ENCODE data around the gene CD3D. TPM values are rescaled to one million over a fixed set of nuclear protein-coding genes. Genes with fewer than 3 reads are reported as not detected.

The CD3D gene
- total RNA-seq, 1 donor from 2014 or later, result 381 TPM

DNA sequence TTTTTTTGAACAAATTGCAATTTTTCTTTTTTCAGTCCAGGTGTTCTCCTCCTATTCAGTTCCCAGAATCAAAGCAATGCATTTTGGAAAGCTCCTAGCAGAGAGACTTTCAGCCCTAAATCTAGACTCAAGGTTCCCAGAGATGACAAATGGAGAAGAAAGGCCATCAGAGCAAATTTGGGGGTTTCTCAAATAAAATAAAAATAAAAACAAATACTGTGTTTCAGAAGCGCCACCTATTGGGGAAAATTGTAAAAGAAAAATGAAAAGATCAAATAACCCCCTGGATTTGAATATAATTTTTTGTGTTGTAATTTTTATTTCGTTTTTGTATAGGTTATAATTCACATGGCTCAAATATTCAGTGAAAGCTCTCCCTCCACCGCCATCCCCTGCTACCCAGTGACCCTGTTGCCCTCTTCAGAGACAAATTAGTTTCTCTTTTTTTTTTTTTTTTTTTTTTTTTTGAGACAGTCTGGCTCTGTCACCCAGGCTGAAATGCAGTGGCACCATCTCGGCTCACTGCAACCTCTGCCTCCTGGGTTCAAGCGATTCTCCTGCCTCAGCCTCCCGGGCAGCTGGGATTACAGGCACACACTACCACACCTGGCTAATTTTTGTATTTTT, 10.7 kb upstream of the CD3D start:
- Mint-ChIP-seq H3K27ac (peak overlapping the region; percentile 29), H3K9me3 (no peaks in the 10 kb centered on the region)
- intact Hi-C loops (cut with micrococcal nuclease), result loop anchor here (1.0 to 2.0 kb wide), 3 partner anchors 48 to 155 kb away; partner anchors contain the start of gene CD3E

DNA sequence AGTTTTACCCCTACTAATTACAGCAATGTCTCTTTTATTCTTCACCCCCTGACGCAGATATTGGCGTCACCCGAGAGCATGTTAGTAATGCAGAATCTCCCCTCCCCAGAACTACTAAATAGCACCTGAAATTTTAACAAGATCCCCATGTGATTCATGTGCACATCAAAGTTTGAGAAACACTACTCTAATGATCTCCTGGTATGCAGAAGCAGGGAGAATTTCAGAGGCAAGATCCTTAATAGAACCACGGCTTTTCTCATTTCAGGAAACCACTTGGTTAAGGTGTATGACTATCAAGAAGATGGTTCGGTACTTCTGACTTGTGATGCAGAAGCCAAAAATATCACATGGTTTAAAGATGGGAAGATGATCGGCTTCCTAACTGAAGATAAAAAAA, 7.0 kb upstream of the CD3D start:
- intact Hi-C loops (cut with micrococcal nuclease), result loop anchor here (10.0 kb wide), 1 partner anchor 535 kb away; no protein-coding TSS in a partner anchor
- peak overlapping the region; percentile 59 for H3K27ac Mint-ChIP-seq
- peaks cover 57% of the 10 kb centered on the region for H3K36me3 Mint-ChIP-seq (ENCODE audit: low read depth)
- no peaks in the 10 kb centered on the region for H3K27me3 Mint-ChIP-seq
- peaks cover 39% of the 10 kb centered on the region for H3K4me1 Mint-ChIP-seq
- DNase-seq, result no peak
- no peak overlapping the region for H3K4me3 Mint-ChIP-seq
- peaks cover 3% of the 10 kb centered on the region for H3K9me3 Mint-ChIP-seq

More for the DNA sequence above, 10.7 kb upstream of the CD3D start:
- Mint-ChIP-seq H3K4me1 (peaks cover 13% of the 10 kb centered on the region), H3K36me3 (ENCODE audit: low read depth) (peaks cover 43% of the 10 kb centered on the region), H3K27me3 (no peaks in the 10 kb centered on the region), H3K4me3 (no peak overlapping the region)
- no peak for DNase-seq

DNA sequence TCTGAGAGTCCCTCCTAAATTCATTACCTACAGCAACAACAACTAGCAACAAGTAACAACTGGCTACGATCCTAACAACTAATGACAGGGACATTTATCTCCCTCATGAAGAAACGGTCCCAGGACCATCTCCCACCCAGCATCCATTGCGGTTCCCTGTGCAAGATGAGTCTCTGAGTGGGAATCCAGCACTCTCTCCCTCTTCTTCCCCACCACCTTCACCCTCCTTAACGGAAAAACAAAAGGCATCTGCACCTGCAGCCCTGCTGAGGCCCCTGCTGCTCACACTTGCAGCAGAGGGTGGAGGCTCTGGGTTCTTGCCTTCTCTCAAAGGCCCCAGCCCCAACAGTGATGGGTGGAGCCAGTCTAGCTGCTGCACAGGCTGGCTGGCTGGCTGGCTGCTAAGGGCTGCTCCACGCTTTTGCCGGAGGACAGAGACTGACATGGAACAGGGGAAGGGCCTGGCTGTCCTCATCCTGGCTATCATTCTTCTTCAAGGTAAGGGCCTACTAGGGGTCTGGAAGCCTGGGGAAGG, 1.5 kb upstream of the CD3D start, which contains the start of gene CD3G:
CD3G (plus strand) TSS at position 364 of the 535 bp plus-strand sequence; CDS start at position 444, 80 bp downstream.
- H3K36me3 Mint-ChIP-seq (ENCODE audit: low read depth), result peaks cover 53% of the 10 kb centered on the region
- peak within 1 kb of the TSS; percentile 90 for H3K4me3 Mint-ChIP-seq
- peak; percentile 92 for DNase-seq
- peaks cover 73% of the 10 kb centered on the region for H3K4me1 Mint-ChIP-seq
- intact Hi-C loops (cut with micrococcal nuclease), result loop anchor here (2.0 to 10.0 kb wide), 7 partner anchors 15 to 529 kb away; partner anchors contain the start of genes KMT2A and UBE4A
- no peaks in the 10 kb centered on the region for H3K27me3 Mint-ChIP-seq
- H3K9me3 Mint-ChIP-seq, result peaks cover 3% of the 10 kb centered on the region
- H3K27ac Mint-ChIP-seq, result peak within 1 kb of the TSS; percentile 100

DNA sequence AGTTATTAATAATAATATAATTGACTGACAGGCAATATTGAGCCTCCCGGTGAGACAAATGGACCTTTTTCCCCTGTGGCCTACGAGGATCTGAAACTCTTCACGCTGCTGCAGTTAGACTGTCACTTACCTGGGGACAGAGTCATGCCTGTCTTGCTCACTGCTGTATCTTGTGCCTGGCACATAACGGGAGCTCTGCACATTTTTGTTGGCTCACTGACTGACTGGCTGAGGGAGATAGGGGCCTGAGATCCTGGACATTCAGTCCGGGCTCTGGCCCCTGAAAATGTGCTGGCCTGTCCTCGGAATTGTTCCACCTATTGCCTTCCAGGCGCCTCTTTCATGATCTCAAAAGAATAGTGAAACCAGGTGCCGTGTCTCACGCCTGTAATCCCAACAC, 743 bp upstream of the CD3D start:
- peak; percentile 77 for DNase-seq
- H3K4me3 Mint-ChIP-seq, result peak overlapping the region; percentile 90
- peaks cover 3% of the 10 kb centered on the region for H3K9me3 Mint-ChIP-seq
- intact Hi-C loops (cut with micrococcal nuclease), result loop anchor here (2.0 to 10.0 kb wide), 5 partner anchors 94 to 528 kb away; partner anchors contain the start of gene KMT2A
- peaks cover 76% of the 10 kb centered on the region for H3K4me1 Mint-ChIP-seq
- peak overlapping the region; percentile 100 for H3K27ac Mint-ChIP-seq
- no peaks in the 10 kb centered on the region for H3K27me3 Mint-ChIP-seq
- H3K36me3 Mint-ChIP-seq (ENCODE audit: low read depth), result peaks cover 54% of the 10 kb centered on the region

DNA sequence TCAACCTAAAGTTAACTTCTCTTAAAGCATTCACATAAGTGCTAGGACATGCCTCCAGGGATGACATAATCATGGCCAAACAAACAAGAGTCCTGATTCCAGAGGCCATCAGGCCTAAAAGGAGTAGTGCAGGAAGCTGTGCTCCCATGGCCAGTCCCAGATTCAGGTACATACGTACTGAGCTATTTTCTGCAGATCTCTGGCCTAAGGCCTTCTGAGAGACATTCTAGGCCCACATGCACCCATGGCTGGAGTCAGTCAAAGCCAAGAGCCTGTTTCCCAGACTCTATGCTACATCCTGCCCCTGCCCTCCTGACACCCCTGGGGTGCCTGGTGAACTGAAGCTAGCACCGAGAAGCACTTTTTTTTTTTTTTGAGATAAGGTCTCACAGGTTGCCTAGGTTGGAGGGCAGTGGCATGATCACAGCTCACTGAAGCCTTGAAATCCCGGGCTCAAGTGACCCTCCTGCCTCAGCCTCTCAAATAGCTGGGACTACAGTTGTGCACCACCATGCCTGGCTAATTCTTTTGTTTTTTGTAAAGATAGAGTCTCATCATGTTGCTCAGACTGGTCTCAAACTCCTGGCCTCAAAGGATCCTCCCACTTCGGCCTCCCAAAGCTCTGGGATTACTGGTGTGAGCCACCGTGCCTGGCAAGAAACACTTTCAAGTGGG, 553 bp downstream of the CD3D start:
- H3K27ac Mint-ChIP-seq, result peak overlapping the region; percentile 100
- peaks cover 70% of the 10 kb centered on the region for H3K4me1 Mint-ChIP-seq
- intact Hi-C loops (cut with micrococcal nuclease), result loop anchor here (1.0 to 10.0 kb wide), 7 partner anchors 36 to 527 kb away; partner anchors contain the start of gene KMT2A
- peaks cover 55% of the 10 kb centered on the region for H3K36me3 Mint-ChIP-seq (ENCODE audit: low read depth)
- peaks cover 3% of the 10 kb centered on the region for H3K9me3 Mint-ChIP-seq
- H3K4me3 Mint-ChIP-seq, result peak overlapping the region; percentile 90
- no peaks in the 10 kb centered on the region for H3K27me3 Mint-ChIP-seq
- DNase-seq, result peak; percentile 77

DNA sequence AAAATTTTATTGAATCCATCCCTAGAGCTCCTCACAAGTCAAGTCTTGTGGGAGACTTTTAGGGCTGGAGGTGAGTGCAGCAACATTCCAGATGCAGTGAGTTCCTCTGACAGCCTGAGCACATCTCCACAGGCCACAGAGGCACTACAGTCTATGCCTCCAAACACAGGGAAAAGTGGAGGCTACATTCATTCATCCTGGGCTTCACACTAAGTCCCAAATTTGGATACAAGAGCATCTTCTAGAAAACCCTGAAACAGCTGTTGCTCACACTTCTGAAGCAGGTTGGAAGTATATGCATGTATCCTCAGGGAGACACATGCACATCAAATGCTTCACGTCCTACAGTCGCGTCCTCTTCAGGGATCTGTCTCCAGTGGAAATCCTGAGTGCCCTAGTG, 1.2 kb downstream of the CD3D start:
- Mint-ChIP-seq H3K27ac (peak overlapping the region; percentile 100), H3K4me3 (peak overlapping the region; percentile 90), H3K9me3 (no peaks in the 10 kb centered on the region), H3K36me3 (ENCODE audit: low read depth) (peaks cover 58% of the 10 kb centered on the region), H3K4me1 (peaks cover 69% of the 10 kb centered on the region), H3K27me3 (no peaks in the 10 kb centered on the region)
- DNase-seq, result peak; percentile 67
- intact Hi-C loops (cut with micrococcal nuclease), result loop anchor here (2.0 to 10.0 kb wide), 4 partner anchors 94 to 526 kb away; partner anchors contain the start of gene KMT2A

DNA sequence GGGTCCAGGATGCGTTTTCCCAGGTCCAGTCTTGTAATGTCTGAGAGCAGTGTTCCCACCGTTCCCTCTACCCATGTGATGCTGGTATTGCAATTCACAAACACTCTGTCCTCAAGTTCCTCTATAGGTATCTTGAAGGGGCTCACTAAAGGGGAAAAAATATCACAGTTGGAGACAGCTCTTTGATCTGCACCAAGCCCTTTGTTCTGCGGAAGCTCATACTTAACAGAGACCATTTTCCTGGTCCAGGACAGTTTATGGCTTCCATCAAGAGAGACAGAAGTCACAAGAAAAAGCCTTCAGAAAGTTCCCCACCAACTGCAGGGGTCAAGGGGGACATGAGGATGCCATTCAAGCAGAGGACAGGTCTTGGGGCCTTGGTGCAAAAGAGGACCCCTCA, 2.1 kb downstream of the CD3D start:
- H3K4me1 Mint-ChIP-seq, result peaks cover 66% of the 10 kb centered on the region
- peak overlapping the region; percentile 100 for H3K27ac Mint-ChIP-seq
- intact Hi-C loops (cut with micrococcal nuclease), result loop anchor here (2.0 to 10.0 kb wide), 4 partner anchors 94 to 526 kb away; partner anchors contain the start of gene KMT2A
- H3K9me3 Mint-ChIP-seq, result no peaks in the 10 kb centered on the region
- H3K27me3 Mint-ChIP-seq, result no peaks in the 10 kb centered on the region
- H3K36me3 Mint-ChIP-seq (ENCODE audit: low read depth), result peaks cover 54% of the 10 kb centered on the region
- peak overlapping the region; percentile 90 for H3K4me3 Mint-ChIP-seq
- DNase-seq, result peak; percentile 65

DNA sequence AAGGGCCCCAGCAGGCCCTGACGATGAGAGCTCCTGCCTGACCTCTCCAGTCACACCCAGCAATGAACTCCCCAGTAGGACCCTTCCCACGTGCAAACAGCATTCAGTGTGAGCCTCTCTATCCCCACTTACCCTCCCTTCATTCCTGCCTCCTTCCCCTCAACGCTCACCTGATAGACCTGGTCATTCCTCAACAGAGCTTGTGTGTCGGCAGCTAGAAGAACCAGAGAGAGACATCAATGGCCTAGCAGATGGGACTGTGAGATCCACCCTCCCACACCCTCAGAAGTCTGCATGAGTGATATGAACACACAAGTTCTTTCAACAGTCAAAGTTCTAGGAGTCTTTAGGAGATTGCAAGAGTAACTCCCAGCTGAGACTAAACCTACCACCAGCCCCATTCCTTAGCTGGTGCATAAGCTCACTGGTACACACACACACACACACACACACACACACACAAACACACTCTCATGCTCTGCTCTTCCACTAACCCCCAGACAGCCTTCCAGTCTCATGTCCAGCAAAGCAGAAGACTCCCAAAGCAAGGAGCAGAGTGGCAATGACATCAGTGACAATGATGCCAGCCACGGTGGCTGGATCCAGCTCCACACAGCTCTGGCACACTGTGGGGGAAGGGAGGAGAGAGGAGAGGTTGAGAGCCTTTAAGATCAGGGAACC, 3.1 kb downstream of the CD3D start:
- H3K27me3 Mint-ChIP-seq, result no peaks in the 10 kb centered on the region
- intact Hi-C loops (cut with micrococcal nuclease), result no loop called here
- H3K36me3 Mint-ChIP-seq (ENCODE audit: low read depth), result peaks cover 56% of the 10 kb centered on the region
- H3K4me1 Mint-ChIP-seq, result peaks cover 68% of the 10 kb centered on the region
- DNase-seq, result peak; percentile 78
- peak overlapping the region; percentile 90 for H3K4me3 Mint-ChIP-seq
- peak overlapping the region; percentile 100 for H3K27ac Mint-ChIP-seq
- H3K9me3 Mint-ChIP-seq, result no peaks in the 10 kb centered on the region

DNA sequence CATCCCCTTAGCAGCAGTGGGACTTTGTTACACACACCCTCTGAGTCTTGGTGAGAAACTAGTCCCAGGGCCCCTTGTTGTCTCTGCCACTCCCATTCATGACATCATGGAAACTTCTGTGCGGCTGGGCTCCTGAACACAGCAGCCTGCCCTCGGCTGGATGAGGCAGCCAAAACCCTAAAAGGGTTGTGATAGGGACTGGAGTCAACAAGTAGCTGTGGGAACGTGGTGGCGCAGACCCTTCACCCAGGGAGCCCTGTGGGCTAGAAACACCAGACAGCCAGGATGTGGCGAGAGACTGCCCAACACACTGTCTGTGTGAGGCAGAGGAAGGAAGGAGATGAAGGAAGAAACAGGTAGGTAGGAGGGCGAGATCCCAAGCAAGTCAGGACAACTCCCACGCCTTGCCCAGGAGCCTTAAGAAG, 3.9 kb downstream of the CD3D start:
- H3K9me3 Mint-ChIP-seq, result no peaks in the 10 kb centered on the region
- no peaks in the 10 kb centered on the region for H3K27me3 Mint-ChIP-seq
- H3K4me1 Mint-ChIP-seq, result peaks cover 65% of the 10 kb centered on the region
- peak overlapping the region; percentile 90 for H3K4me3 Mint-ChIP-seq
- DNase-seq, result peak; percentile 97
- H3K36me3 Mint-ChIP-seq (ENCODE audit: low read depth), result peaks cover 56% of the 10 kb centered on the region
- H3K27ac Mint-ChIP-seq, result peak overlapping the region; percentile 100
- intact Hi-C loops (cut with micrococcal nuclease), result loop anchor here (1.0 kb wide), 1 partner anchor 32 kb away; no protein-coding TSS in a partner anchor

DNA sequence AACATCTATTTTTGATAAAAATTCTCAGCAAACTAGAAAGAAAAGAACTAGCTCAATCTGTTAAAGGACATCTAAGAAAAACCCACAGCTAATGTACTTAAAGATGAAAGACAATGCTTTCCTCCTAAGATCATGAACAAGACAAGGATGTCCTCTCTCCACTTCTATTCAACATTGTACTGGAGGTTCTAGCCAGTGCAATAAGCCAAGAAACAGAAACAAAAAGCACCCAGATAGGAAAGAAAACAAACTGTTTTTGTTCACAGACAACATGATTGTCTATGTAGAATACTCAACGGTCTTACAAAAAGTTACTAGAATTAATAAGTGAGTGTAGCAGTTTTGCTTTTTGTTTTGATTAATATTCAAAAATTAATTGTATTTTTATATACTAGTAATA, 7.8 kb downstream of the CD3D start:
- Mint-ChIP-seq H3K27me3 (no peaks in the 10 kb centered on the region), H3K4me1 (peaks cover 37% of the 10 kb centered on the region), H3K4me3 (peak overlapping the region; percentile 62), H3K36me3 (ENCODE audit: low read depth) (peaks cover 35% of the 10 kb centered on the region), H3K9me3 (no peaks in the 10 kb centered on the region), H3K27ac (peak overlapping the region; percentile 78)
- intact Hi-C loops (cut with micrococcal nuclease), result no loop called here
- peak; percentile 64 for DNase-seq

DNA sequence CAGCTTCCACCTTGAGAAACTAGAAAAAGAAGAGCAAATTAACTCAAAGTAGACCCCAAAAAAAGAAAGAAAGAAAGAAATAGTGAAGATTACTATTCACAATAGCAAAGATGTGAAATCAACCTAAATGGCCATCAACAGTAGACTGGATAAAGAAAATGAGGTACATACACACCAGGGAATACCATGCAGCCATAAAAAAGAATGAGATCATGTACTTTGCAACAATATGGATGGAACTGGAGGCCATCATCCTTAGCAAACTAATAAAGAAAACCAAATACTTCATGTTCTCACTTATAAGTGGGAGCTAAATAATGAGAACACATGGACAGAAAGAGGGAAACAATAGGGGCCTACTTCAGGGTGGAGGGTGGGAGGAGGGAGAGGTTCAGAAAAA, 13.8 kb downstream of the CD3D start:
- Mint-ChIP-seq H3K4me3 (no peak overlapping the region), H3K4me1 (peaks cover 6% of the 10 kb centered on the region), H3K27ac (no peak overlapping the region), H3K27me3 (no peaks in the 10 kb centered on the region), H3K36me3 (ENCODE audit: low read depth) (peaks cover 9% of the 10 kb centered on the region), H3K9me3 (no peaks in the 10 kb centered on the region)
- DNase-seq, result no peak
- intact Hi-C loops (cut with micrococcal nuclease), result no loop called here

DNA sequence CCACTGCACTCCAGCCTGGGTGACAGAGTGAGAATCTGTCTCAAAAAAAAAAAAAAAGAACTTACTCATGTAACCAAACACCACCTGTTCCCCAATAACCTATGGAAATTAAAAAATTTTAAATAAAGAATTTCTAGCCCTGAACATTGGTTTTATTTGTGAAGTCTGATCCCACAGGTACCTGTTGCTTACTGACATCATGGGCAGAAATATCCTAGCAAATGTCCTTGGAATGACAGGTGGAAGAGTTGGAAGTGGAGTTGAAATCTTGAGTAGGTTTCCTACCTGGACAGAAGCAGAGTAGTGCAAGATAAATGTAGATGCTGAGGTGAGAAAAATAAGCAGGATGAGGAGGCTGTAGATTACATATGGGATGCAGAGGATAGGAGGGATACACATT, 17.2 kb downstream of the CD3D start:
- peaks cover 19% of the 10 kb centered on the region for H3K36me3 Mint-ChIP-seq (ENCODE audit: low read depth)
- H3K27me3 Mint-ChIP-seq, result no peaks in the 10 kb centered on the region
- no peaks in the 10 kb centered on the region for H3K9me3 Mint-ChIP-seq
- peaks cover 14% of the 10 kb centered on the region for H3K4me1 Mint-ChIP-seq
- intact Hi-C loops (cut with micrococcal nuclease), result no loop called here
- H3K4me3 Mint-ChIP-seq, result no peak overlapping the region
- H3K27ac Mint-ChIP-seq, result no peak overlapping the region
- DNase-seq, result no peak

DNA sequence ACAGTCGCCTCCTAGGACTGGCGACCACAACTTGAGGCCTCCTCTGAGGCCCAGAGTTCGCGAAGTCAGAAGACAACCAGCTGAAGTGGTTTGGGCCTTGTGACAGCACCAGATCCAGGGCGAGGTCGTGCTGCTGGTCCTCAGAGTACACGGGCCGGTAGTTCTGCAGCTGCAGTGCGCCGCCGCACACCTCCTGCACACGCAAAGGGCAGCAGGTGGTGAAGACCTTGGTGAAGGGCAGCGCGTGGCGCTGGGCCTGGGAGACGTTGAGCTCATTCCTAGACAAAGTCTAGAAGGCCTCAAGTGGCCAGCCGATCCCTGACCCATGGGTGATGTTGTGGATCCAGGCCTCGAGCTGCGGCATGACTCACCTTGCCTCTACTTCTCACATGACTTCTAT, 19.8 kb downstream of the CD3D start:
- Mint-ChIP-seq H3K27ac (no peak overlapping the region), H3K36me3 (ENCODE audit: low read depth) (peaks cover 21% of the 10 kb centered on the region), H3K4me3 (no peak overlapping the region), H3K27me3 (no peaks in the 10 kb centered on the region), H3K9me3 (peaks cover 5% of the 10 kb centered on the region), H3K4me1 (peaks cover 34% of the 10 kb centered on the region)
- intact Hi-C loops (cut with micrococcal nuclease), result no loop called here
- DNase-seq, result no peak

Measured in activated CD4-positive, alpha-beta T cell treated with anti-CD3 and anti-CD28 coated beads, Interleukin-2, amount 10 ng/mL, durations not matched to agents 24 days and 14 days (primary cell).